ENCODE measurements around the gene LFNG. TPM values are rescaled to one million over a fixed set of nuclear protein-coding genes. Genes with fewer than 3 reads are reported as not detected.

Gene LFNG
- total and polyA plus RNA-seq, 9 of the 15 experiments (the other 6 are each of a cell fraction or from before 2014, with no cell fraction given), result 0.03 to 0.89 (median 0.25) TPM; not detected in 1

DNA sequence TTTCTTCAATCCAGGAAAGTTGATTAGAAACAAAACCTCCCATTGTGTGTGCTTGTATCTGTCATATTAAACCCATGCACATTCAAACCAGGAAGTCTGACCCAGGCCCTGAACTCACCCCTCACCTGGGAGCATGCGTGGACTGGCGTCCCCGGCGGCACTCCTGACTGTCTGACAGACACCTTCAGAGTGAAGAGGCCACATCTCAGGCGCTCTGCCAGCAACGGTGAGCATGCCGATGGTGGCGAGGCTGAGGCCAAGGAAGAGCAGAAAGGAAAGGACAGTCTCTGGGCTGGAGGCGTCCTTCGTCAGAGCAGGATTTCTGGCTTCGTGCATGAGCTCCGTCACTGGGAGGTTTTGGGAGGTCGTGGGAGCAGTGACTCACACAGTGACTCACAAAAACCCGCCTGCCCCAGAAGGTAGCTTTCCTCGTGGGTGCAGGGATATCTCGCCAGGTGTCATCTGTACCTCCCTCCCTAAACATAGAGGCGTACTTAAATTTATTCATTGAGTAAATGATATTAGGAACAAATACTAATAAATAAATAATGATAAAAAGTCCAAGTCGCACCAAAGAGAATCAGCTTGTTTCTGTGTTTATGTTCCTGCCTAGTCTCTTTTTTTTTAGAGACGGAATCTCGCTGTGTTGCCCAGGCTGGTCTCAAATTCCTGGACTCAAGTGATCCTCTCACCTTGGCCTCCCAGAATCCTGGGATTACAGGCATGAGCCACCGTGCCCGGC is 52.7 kb downstream of the LFNG start (continued):
- TF ChIP-seq KLF16 (IDR thresholded peaks at IDR 0.05), result no peak
- TF ChIP-seq GTF2E2 (tag; IDR thresholded peaks at IDR 0.05), result no peak
- TF ChIP-seq TGIF2 (CRISPR knock-in tag; IDR thresholded peaks at IDR 0.05), result no peak
- TF ChIP-seq TAF9B (IDR thresholded peaks at IDR 0.05; ENCODE audit: partially characterized antibody), result no peak
- TF ChIP-seq ATF6 (CRISPR knock-in tag; IDR thresholded peaks at IDR 0.05), result 0 out of 2 replicates have a peak, but pooled peaks have one; percentile 48
- no peak for TF ChIP-seq NR2C2 (CRISPR knock-in tag; IDR thresholded peaks at IDR 0.05)
- TF ChIP-seq NR2C2 (tag; IDR thresholded peaks at IDR 0.05), result no peak
- TF ChIP-seq DPF2 (IDR thresholded peaks at IDR 0.05), result peak; percentile 67
- TF ChIP-seq, protein P1, sequence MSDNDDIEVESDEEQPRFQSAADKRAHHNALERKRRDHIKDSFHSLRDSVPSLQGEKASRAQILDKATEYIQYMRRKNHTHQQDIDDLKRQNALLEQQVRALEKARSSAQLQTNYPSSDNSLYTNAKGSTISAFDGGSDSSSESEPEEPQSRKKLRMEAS (CRISPR knock-in tag; IDR thresholded peaks at IDR 0.05), result peak; percentile 60; the same call in 1 of the 2 replicates
- TF ChIP-seq ARID1B (IDR thresholded peaks at IDR 0.05), result peak; percentile 69; the same call in 1 of the 2 replicates
- no peak for TF ChIP-seq FOXA3 (CRISPR knock-in tag; conservative IDR thresholded peaks at IDR 0.05 in 1 of 2, IDR thresholded peaks at IDR 0.05 in 1 of 2)
- TF ChIP-seq, protein P2, sequence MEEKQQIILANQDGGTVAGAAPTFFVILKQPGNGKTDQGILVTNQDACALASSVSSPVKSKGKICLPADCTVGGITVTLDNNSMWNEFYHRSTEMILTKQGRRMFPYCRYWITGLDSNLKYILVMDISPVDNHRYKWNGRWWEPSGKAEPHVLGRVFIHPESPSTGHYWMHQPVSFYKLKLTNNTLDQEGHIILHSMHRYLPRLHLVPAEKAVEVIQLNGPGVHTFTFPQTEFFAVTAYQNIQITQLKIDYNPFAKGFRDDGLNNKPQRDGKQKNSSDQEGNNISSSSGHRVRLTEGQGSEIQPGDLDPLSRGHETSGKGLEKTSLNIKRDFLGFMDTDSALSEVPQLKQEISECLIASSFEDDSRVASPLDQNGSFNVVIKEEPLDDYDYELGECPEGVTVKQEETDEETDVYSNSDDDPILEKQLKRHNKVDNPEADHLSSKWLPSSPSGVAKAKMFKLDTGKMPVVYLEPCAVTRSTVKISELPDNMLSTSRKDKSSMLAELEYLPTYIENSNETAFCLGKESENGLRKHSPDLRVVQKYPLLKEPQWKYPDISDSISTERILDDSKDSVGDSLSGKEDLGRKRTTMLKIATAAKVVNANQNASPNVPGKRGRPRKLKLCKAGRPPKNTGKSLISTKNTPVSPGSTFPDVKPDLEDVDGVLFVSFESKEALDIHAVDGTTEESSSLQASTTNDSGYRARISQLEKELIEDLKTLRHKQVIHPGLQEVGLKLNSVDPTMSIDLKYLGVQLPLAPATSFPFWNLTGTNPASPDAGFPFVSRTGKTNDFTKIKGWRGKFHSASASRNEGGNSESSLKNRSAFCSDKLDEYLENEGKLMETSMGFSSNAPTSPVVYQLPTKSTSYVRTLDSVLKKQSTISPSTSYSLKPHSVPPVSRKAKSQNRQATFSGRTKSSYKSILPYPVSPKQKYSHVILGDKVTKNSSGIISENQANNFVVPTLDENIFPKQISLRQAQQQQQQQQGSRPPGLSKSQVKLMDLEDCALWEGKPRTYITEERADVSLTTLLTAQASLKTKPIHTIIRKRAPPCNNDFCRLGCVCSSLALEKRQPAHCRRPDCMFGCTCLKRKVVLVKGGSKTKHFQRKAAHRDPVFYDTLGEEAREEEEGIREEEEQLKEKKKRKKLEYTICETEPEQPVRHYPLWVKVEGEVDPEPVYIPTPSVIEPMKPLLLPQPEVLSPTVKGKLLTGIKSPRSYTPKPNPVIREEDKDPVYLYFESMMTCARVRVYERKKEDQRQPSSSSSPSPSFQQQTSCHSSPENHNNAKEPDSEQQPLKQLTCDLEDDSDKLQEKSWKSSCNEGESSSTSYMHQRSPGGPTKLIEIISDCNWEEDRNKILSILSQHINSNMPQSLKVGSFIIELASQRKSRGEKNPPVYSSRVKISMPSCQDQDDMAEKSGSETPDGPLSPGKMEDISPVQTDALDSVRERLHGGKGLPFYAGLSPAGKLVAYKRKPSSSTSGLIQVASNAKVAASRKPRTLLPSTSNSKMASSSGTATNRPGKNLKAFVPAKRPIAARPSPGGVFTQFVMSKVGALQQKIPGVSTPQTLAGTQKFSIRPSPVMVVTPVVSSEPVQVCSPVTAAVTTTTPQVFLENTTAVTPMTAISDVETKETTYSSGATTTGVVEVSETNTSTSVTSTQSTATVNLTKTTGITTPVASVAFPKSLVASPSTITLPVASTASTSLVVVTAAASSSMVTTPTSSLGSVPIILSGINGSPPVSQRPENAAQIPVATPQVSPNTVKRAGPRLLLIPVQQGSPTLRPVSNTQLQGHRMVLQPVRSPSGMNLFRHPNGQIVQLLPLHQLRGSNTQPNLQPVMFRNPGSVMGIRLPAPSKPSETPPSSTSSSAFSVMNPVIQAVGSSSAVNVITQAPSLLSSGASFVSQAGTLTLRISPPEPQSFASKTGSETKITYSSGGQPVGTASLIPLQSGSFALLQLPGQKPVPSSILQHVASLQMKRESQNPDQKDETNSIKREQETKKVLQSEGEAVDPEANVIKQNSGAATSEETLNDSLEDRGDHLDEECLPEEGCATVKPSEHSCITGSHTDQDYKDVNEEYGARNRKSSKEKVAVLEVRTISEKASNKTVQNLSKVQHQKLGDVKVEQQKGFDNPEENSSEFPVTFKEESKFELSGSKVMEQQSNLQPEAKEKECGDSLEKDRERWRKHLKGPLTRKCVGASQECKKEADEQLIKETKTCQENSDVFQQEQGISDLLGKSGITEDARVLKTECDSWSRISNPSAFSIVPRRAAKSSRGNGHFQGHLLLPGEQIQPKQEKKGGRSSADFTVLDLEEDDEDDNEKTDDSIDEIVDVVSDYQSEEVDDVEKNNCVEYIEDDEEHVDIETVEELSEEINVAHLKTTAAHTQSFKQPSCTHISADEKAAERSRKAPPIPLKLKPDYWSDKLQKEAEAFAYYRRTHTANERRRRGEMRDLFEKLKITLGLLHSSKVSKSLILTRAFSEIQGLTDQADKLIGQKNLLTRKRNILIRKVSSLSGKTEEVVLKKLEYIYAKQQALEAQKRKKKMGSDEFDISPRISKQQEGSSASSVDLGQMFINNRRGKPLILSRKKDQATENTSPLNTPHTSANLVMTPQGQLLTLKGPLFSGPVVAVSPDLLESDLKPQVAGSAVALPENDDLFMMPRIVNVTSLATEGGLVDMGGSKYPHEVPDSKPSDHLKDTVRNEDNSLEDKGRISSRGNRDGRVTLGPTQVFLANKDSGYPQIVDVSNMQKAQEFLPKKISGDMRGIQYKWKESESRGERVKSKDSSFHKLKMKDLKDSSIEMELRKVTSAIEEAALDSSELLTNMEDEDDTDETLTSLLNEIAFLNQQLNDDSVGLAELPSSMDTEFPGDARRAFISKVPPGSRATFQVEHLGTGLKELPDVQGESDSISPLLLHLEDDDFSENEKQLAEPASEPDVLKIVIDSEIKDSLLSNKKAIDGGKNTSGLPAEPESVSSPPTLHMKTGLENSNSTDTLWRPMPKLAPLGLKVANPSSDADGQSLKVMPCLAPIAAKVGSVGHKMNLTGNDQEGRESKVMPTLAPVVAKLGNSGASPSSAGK (IDR thresholded peaks at IDR 0.05), result peak; percentile 44; the same call in 1 of the 2 replicates
- no peak for TF ChIP-seq MTA1 (IDR thresholded peaks at IDR 0.05; ENCODE audit: borderline replicate concordance)
- TF ChIP-seq JUN (IDR thresholded peaks at IDR 0.05; ENCODE audit: borderline replicate concordance, low read depth, low read length), result peak; percentile 86
- no peak for TF ChIP-seq JUN (CRISPR knock-in tag; IDR thresholded peaks at IDR 0.05; ENCODE audit: borderline replicate concordance)
